ENCODE measurements around the gene PHPT1.

The PHPT1 gene

DNA sequence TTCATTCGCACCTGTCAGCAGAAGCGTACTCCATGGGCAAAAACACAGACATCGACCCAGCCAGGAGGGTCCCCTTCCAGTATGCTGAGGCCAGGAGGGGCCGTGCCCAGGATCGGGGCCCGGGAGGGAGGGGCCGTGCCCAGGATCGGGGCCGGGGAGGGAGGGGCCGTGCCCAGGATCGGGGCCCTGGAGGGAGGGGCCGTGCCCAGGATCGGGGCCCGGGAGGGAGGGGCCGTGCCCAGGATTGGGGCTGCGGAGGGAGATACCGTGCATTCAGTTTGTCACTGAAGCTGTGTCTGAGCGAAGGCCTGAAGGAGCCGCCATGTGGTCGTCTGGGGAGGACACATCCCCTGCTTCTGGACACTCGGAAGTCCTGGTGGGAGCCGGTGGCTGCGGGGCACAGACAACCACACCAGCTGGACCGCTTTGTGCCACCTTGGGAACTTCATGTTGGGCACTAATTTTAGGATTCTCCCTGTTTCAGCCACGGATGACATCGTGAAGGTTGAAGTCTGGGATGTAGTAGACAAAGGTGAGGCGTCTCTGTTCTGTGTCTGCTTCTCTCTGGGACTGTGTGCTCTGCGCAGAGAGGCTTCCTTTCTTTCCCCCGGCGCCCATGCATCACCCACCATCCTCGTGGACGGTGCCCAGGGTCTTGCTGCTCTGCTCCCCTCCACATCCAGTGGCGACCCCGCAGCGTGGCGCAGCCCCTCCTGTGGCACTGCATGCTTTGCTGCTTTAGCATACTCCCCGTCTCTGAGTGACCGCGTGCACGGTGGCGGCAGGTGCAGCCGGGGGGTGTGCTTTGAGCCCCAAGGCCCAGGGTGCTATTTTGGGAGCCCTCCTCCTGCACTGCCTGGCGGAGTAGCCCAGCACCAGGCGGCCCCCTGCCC lies 23.7 kb upstream of the PHPT1 start:
- TF ChIP-seq CTCF (conservative IDR thresholded peaks at IDR 0.05), result no peak
- H3K27ac ChIP-seq, result no peak overlapping the region

GRCh38 chr9:136826188-136826541 lies 23.0 kb upstream of the PHPT1 start:
- no peak for TF ChIP-seq CTCF (conservative IDR thresholded peaks at IDR 0.05)
- no peak overlapping the region for H3K27ac ChIP-seq

DNA sequence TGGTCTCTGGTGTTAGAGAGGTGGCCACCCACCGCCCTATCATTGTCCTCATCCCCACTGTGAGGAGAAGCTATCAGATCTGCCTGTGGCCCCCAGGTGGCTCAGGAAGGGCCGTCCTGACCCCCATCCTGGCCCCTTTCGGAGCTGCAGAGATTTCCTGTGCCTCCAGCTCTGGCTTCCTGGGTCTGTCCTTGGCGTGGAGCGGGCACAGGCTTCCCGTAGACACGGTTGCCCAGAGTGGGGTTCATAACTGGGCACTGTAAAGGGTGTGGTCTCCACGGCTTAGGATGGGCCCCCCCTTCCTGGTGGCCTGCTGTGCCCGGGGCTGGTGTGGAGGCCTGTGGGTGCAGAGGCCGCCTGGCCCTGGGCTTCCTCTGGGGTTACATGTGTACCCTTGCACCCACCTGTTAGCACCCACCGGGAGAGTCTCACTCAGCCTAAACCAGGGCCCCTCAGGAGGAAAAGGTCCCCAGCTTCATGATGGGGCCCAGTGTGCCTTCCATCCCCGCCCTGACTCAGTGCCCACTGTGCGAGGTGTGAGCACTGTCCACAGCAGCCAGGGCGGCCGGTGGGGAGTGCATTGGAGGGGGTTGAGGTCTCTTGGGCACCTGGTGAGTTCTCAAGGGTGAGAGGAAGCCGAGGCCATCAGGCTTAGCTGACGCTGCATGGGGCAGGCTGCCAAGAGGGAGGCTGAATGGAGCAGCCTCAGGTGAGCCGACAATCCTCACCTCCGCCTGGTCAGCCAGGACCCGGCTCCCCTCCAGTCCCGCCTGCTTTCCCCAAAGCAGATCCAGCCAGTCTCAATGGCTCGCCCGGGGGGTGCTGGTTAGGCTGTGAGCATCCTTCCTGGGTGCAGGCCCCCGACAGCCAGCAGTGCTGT lies 22.3 kb upstream of the PHPT1 start:
- TF ChIP-seq CTCF (conservative IDR thresholded peaks at IDR 0.05), result no peak
- H3K27ac ChIP-seq, result peak overlapping the region; percentile 3; the same call in 1 of the 2 replicates

GRCh38 chr9:136827794-136828473 lies 21.3 kb upstream of the PHPT1 start:
- no peak for TF ChIP-seq CTCF (conservative IDR thresholded peaks at IDR 0.05)
- peak overlapping the region; percentile 3; the same call in 1 of the 2 replicates for H3K27ac ChIP-seq

- H3K27ac ChIP-seq, result no peak overlapping the region
- TF ChIP-seq CTCF (conservative IDR thresholded peaks at IDR 0.05), result no peak
These were observed 20.6 kb upstream of the PHPT1 start for GRCh38 chr9:136828474-136829140.

DNA sequence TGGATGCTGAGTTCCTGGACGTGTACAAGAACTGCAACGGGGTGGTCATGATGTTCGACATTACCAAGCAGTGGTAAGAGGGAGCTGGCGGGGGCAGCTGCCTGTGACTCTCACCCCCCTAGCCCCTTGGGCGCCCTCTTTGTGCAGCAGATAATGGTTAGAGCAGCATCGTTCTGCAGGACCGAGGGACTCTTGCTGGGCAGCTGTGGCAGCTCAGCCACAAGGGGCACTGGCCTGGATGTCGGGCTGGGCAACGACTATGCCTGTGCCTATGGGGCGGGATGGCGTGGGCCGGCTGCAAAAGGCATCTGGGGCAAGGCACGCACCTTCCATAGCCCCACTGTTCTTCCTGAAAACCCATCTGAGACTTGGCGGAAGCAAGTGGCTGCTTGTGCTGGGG lies 19.8 kb upstream of the PHPT1 start:
- H3K27ac ChIP-seq, result no peak overlapping the region
- no peak for TF ChIP-seq CTCF (conservative IDR thresholded peaks at IDR 0.05)

Measured in VCaP (cell line).